Measurements from ENCODE around the gene SSU72.
A peak's percentile ranks its signal among the peaks of the same experiment; 100 is the strongest.

Gene SSU72

GRCh38 chr1:1574721-1575537 lies at the start of gene SSU72:
Gene SSU72 (minus strand): TSS chr1:1574863. CDS start chr1:1574557, 306 bp downstream.
- DNase-seq: peak; percentile 86

DNA sequence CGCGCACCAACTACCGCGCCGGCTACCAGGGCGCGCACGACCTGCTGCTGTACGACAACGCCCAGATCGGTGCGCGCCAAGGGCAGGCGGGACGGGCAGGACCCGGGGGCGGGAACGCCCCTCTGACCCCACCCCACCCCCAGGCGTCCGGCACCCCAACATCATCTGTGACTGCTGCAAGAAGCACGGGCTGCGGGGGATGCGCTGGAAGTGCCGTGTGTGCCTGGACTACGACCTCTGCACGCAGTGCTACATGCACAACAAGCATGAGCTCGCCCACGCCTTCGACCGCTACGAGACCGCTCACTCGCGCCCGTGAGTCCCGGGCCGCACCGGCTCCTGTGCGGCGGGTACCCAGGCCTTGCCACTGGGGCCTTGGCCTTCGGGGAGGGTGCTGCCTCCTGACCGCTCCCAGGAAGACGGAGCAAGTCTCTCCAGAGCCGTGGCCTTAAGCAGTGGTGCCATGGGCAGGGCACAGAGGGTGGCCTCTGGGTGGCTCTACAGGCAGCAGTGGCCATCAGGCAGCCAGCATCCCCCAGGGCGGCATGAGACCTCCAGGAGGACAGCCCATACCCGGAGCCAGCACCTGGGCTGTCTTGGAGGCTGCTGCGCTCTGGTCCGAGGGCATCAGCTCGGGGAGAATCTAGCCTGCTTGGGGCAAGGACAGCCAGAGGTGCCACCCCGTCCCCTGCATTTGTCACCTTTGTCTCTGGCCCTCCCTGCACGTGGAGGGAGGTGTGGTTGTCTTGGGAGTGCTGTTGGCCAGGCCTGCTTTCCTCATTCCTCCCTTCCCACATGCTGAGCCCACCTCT lies 49.2 kb upstream of the SSU72 start:
- DNase-seq: no peak

DNA sequence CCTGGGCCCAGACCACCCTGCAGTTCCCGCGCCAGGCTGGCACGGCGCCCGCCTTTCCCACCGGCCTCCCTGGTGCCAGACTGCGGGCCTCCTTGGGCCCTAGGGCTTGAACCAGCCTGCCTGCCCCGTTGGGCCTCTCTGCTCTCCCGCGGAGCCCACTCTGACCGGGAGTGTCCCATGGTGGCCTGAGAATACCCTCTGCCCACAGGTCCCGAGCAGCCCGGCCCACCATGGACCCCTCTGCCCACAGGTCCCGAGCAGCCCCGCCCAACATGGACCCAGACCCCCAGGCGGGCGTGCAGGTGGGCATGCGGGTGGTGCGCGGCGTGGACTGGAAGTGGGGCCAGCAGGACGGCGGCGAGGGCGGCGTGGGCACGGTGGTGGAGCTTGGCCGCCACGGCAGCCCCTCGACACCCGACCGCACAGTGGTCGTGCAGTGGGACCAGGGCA lies 48.5 kb upstream of the SSU72 start:
- no peak for DNase-seq

DNA sequence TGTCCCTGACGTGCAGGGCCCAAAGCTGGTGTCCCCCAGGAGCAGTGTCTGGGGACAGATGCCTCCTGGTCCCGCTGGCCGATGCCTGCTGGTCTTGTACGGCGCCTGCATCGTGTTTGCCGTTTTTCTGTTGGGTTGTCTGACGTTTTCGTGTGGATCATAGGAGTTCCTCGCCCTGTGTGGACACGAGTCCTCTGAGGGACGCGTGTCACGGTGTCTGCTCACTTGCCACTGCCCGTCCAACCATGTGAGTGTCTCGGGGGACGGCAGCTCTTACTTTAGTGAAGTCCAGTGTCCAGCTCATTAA lies 48.1 kb upstream of the SSU72 start:
- DNase-seq: no peak

DNA sequence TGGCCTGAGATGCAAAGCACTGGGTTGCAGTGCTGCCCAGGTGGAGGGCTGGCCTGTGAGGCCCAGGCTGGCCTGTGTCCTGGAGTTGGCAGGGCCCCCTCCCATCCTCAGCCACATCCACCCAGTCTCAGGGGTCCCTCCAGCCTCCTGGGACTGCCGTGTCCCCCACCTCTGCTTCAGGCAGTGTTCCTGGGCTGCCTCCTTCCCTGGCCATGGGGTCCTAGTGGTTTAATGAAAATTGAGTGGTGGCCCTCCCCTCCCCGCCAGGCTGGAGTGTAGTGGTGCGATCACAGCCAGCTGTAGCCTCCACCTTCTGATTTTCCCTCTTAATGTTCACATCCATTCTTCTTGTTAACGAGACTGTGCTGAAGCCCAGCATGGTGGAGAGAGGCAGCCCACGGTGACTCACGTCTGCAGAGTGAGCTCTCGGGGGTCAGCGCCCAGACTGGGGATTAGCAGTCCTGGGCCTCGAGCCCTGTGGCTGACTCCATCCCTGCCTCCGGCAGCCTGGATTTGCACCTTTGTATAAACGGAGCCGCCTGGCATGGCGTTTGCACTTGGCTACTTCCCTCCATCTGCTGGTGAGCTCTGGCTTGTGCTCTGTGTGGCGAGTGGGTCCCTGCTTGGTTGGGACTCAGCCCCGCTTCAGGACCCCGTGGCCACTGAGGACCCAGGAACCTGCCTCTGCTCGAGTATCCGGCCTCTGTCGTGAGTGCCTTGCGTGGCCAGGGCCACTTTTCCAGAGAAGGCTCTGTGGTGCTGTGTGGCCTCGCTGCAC lies 47.5 kb upstream of the SSU72 start:
- DNase-seq: no peak

DNA sequence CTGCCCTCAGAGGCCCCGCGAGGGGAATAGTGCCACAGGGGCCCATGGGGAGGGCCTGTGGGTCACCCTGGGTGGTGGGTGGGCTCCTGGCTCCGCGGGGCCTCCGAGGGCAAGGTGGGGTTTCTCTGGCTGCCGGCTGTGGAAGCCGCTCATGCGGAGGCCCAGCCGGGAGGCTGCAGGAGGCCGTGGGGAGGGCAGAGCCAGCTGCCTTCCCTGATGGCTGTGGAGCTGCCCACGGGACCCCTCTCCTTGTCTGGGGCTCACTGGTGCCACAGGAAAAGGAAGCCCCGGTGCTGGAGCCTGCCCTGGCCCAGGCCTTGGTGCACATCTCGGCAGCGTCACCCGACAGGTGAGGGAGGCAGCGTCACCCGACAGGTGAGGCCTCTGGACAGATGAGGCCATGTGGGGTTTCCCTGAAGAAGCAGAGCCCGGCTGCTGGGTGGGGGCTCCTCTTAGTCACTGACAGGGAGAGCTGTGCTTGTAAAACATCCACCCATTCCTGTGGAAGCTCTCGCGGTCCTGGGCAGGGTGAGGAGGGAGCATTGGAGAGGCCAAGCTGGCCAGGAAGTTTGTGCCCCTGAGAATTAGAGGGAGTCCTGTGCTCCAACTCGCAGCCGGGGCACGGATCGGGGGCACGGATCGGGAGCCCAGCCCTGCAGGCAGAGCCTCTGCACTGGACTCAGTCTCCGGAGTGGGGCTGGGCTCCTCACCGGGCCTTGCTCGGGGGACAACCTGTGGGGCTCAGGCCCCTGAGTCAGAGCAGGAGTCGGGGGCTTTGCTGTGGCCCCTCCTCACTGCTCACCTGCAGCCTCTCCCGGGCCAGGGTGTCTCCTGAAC lies 46.7 kb upstream of the SSU72 start:
- DNase-seq: no peak

DNA sequence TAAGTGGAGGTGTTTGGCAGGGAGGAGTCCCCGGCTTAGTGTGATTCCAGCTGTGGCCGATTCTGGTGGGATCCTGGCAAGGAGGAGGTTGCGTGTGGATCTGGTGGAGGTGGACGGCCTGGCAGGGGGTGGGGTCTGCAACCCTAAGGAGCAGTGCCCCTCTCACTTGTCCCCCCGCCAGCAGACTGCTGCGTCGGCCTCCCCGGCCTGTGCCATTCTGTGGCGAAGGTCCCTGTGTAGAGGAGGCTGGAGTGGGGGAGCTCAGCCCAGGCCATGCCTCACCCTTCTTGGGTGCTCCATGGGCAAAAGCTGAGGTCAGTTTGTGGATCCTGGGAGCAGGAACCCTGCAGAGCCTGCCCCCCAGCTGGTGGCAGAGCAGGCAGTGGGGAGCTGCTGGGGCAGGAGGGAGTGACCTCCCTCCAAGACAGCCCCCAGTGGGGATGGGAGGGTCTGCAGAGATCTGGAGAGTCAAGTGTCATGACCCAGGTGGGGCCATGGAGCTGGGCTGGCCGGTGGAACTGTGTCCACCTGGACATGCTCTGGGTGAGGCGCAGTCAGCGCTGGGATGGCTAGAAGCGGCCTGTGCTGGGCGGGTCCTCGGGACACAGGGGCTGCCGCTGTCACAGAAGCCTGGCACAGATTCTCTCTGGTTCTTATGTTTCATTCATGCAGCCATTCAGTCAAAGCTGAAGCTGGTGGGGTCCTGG lies 45.9 kb upstream of the SSU72 start:
- DNase-seq: no peak

- no peak for DNase-seq
These were observed 45.3 kb upstream of the SSU72 start for GRCh38 chr1:1619917-1620361.

DNA sequence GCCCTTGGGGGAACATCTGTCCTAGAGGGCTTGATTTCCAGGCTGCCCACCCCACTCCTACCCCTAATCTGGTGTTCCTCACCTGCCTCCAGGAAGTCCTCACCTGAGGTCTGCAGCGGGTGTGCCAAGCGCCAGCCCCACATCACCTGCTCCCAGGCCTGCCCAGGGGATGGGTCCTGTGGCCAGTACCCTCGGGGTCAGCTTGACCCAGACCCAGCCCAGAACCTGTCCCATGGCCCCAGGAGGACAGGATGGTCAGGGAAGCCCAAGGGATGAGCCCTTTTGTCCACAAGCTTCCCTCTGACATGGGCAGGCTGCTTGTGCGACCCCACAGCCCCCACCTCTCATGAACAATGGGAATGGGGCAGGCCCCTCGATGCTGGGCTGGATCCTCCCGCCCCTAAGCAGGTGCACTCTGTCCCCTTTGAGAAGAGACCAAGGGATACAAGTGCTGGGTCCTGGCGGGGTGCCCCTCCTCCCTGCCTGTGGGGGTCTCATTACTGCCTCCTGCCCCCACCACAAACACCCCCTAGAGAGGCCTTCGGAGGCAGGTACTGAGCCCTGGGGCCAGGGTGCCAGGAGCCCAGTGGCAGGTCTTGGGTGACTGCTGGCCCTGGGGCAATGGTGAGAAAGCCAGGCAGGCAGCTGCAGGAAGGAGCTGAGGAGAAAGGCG lies 43.9 kb upstream of the SSU72 start:
- no peak for DNase-seq

GRCh38 chr1:1617925-1618324 lies 43.3 kb upstream of the SSU72 start:
- no peak for DNase-seq

- no peak for DNase-seq
These were observed 42.9 kb upstream of the SSU72 start for GRCh38 chr1:1617516-1617915.

DNA sequence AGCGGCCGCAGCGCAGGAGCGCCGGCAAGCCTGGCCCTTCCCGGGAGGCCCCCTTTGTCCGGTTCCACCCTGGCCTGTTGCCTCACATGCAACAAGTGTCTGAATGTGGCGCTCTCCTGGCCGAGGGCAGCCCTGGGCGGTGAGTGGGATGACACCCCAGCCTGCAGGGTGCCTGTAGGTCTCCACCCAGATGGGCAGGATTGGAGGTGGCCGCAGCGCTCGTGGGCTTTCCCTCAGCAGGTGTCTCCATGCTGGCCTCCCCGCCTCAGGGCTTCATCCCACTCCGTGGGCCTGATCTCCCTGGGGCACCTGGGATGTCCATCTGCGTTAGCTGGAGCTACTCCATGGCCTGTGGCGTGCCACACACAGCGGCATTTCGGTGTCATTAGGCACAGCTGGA lies 42.2 kb upstream of the SSU72 start:
- DNase-seq: no peak

DNA sequence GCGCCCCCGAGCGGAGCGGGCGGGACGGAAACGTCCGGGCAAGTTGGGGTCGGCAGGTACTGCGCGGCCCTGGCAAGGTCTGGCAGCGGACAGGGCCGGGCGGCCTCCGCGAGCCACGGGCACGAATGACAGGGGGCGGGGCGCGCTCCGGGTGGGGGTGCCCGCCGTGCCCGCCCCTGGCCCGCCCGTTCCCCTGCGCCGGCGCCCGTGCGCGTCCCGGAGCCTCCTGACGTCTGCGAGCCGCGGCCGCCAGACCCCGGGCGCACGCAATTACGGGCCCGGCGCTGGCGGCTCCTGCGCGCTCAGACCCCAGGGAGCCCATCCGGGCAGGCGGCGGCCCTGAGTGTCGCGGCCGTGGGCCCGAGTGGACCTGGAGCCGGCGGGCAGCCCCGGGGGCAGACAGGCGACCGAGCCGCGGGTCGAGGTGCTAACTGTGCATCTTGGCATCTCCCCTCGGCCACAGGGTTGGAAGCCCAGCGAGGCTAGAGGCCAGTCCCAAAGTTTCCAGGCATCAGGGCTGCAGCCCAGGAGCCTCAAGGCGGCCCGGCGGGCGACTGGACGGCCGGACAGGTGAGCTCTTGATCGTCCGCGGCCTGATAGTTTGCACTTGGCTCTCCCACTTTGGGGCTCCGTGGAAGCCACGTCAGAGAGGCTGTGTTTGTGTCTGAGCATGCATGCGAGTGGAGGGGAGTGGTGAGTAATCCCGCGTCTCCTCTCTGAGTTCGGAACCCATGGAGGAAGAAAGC lies 41.6 kb upstream of the SSU72 start:
- DNase-seq: no peak

GRCh38 chr1:1615256-1616044 lies 40.8 kb upstream of the SSU72 start, which contains the start of gene MIB2:
Gene MIB2 (plus strand): TSS chr1:1615500. CDS start chr1:1623453, 7,953 bp downstream.
- peak; percentile 79 for DNase-seq

GRCh38 chr1:1614954-1615255 lies 40.2 kb upstream of the SSU72 start:
- DNase-seq: no peak

DNA sequence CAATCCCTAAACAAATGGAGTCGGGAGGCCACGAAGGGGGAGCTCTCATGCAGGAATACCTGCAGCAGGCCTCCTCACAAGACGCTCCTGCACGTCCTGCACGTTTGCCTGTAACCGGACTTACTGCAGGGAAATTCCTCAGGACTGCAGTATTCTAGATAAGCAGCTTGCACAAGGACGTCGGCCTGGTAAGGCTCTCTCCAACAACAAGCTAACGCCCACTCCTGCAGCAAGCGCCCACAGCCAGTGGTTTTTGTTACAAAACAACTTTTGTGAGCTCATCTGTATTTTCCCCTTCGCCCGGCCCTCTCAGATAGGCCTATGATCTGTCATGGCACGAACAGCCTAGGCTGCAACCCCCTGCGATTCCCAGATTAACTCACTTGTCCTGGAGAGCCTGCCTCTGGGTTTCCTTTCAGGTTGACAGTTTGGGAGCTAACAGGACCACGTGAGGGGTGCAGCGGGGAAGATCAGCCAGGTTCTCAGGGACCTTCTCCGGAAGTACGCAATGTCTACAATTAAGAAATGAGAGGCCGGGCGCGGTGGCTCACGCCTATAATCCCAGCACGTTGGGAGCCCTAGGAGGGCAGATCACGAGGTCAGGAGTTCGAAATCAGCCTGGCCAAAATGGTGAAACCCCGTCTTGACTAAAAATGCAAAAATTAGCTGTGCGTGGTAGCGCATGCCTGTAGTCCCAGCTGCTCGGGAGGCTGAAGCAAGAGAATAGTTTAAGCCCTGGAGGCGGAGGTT lies 39.7 kb upstream of the SSU72 start:
- no peak for DNase-seq

DNA sequence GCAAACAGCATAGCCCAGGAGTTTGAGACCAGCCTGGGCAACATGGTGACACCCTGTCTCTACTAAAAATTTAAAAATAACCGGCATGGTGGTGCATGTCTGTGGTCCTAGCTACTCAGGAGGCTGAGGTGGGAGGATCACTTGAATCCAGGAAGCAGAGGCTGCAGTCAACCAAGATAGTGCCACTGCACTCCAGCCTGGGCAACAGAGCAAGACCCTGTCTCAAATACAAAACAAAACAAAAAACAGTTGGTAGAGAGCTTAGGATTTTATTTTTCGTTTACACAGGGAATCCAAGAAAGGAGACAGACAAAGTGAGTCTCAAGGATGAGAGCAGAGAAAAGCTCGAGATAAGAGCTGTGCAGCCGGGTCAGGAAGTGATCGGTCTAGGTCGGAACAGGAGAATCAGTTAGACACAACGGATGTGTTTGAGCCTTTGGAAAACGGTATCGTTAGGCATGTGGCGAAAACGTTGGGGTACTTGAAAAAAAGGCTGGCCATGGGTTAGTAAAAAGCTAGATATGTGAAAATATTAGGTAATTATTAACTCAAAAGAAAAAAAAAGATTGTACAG lies 38.9 kb upstream of the SSU72 start:
- no peak for DNase-seq

GRCh38 chr1:1612104-1612400 lies 37.4 kb upstream of the SSU72 start:
- DNase-seq: no peak

DNA sequence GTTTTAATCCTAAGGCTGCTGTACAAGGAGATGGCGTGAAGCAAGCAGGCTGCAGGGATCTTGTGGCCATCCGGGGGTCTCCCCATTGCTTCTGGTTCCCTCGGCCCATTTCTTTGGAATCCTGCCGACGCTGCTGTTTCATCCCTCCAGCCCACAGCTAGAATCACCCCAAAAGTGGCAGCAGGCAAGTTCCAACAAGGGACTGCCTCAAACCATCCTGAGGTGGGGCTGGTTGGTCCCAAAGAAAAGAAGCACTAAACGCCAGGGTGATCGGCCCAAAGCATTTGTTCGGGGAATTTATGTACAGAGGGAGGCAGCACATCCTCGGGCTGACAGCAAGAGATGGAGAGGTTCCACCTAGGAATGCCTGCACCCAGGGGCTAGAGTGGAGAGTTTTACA lies 36.1 kb upstream of the SSU72 start:
- DNase-seq: no peak
